HG03280 (cell line): Measurements from ENCODE around the gene ARID4B.
A peak's percentile ranks its signal among the peaks of the same experiment; 100 is the strongest.
"Not testable (repeated sequence)": the region's sequence is repeated elsewhere in the genome, so short reads cannot be mapped to it uniquely, and the experiment has no call there.

Source experiments
- ATAC-seq: cut with Tn5 transposase; IDR thresholded peaks from one replicate; pipeline ENCODE4 v1.9.1; 2021; ENCODE audit warnings: mild to moderate bottlenecking, moderate library complexity; ENCODE audit not compliant: unreplicated experiment

ARID4B gene

DNA sequence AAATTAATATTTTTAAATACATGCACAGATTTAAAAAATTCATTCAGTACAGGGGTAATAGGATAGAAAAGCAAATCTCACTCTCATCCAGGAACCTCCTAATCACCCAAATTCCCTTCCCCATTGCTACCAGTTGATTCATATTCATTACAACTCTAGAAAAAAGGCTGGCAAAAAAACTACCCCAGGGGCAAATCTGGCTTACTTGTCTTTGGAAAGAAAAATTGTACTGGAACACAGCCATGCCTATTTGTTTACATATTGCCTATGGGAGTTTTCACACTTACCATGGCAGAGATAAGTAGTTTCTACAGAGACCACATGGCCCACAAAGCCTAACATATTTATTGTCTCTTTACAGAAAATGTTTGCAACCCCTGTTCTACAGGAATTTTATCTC lies 158.0 kb downstream of the ARID4B start:
- no peak for ATAC-seq

DNA sequence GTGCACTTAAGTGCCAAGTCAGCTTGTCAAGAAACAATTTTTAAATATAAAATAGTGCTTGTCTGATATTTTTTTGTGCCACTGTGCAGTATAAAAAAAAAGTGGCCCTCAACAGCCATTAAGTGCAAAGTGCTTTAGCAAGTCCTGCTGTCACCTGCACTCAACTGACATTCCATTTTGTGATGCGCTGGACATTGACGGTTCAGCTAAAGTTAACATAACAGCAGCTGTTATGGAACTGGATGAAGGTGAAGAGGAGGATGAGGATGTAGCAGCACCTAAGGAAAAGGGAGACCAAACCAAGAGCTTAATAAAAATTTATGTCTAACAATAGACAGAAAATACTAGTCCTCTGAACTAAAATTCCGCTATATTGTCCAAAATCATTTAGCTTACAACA lies 159.6 kb downstream of the ARID4B start:
- ATAC-seq, result no peak

DNA sequence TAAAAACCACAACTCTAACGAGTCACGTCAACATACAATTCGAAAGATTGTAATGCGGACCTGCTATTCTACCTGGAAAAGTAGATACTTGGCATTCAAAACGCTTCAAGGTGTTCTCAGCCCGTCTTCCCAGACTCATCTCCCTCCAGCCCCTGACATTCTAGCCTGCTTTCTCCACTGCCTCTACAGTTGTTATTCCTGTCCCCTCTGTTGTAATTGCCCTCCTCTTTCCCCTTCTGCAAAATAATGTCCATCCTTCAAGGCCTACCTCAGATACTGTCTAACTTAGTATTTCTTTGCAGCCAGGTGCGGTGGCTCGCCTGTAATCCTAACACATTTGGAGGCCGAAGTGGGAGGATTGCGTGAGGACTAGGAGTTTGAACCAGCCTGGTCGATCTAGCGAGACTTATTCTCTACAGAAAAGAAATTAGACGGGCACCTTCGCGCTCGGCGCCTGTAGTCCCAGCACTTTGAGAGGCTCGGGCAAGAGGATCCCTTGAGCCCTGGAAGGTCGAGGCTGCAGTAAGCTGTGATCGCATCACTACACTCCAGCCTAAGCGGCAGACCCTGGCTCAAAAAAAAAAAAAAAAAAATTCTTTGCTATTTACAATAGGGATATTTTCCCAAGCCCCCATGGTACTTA lies 166.2 kb downstream of the ARID4B start:
- ATAC-seq, result no peak

DNA sequence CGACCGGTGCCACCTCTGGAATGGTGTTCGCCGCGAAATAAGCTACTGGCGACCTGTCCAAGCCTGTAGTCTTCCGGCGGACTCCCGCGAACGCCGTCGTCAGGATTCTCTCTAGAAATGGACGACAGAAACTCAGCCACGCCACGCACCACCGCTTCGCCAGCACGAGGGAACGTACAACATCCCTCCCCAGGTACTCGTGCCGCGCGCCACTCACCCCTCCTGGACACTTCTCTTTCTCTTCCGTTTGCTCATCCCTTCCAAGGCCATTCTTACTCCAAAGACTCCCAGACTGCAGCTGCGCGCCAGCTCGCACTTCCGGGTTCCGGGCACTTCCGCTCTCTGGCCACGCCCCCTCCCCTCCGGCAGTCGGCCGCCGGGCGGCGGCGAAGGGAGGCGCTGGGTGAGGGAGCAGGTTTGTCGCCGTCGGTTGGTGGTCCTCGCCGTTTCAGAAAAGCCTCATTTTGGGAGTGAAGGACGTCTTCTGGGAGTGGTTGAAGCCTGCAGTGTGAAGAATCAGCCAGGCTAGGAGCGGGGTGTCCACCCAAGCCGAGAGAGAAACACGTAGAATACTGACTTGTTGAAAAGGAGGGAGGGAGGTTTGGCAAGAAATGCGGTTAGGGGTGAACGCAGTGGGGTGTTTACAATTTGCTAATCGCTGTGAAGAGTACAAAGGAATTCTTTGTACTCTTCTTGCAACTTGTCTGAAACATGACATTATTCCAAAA lies 166.9 kb downstream of the ARID4B start, which contains the start of gene RBM34:
RBM34 (minus strand) TSS at position 294 of the 728 bp plus-strand sequence; CDS start at position 270, 24 bp downstream.
- peak; percentile 91 for ATAC-seq

DNA sequence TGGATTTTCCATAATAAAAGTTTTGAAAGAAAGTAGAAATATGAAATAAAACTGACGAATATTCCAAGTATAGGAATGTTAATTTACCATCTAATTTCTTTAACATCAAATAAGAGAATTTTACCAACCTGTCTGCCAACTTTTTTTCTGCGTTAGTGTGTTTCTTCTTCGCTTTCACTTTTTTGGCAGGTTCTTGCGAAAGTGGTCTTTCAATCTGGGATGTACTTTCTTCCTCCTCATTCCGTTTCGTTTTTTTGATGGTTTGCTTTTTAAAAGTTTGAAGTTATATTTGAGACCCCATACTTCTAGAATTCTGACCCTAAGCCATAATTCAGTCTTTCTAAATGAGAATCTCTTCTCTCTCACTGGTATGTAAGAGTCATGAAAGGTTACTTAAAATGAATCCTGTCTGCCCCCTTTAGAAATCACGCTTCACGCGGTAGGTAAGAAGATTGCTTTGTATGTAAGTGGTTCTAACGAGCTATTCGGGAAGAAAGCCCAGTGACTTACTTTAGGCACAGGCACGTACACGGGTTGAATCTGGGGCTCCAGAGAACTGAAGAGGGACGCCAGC lies 167.5 kb downstream of the ARID4B start:
- peak; percentile 39 for ATAC-seq

DNA sequence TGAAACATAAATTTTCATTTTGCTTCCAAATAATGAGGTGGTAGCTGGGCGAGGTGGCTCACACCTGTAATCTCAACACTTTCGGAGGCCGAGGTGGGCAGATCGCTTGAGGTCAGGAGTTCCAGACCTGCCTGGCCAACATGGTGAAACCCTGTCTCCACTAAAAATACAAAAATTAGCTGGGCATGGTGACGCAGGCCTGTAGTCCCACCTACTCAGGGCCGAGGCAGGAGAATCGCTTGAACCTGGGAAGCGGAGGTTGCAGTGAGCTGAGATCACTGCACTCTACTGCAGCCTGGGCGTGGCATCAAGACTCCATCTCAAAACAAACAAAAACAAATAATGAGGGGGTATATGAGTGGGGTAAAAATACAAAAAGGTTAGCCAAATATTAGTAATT lies 168.0 kb downstream of the ARID4B start:
- not testable (repeated sequence) for ATAC-seq

DNA sequence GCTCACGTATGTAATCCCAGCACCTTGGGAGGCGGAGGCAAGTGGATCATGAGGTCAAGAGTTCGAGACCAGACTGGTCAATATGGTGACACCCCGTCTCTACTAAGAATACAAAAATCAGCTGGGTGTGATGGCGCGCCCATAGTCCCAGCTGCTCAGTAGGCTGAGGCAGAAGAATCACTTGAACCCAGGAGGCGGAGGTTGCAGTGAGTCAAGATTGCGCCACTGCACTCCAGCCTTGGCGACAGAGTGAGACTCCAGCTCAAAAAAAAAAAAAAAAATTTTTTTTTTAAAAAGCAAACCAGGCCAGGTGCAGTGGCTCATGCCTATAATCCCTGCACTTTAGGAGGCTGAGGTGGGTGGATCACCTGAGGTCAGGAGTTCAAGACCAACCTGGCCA lies 168.7 kb downstream of the ARID4B start:
- ATAC-seq, result not testable (repeated sequence)

DNA sequence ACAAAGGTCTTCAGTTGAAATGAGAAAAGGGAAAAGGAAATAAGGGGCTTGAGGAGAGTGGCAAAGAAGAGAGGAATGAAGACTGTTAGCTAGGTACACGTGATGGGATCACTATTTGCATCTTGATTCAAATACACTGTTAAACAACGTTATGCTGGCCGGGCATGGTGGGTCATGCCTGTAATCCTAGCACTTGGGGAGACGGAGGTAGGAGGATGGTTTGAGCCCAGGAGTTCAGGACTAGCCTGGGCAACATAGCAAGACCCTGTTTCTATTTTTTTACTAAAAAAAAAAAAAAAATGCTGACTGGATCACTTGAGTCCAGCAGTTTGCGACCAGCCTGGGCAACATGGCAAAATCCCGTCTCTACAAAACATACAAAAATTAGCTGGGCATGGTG lies 169.3 kb downstream of the ARID4B start:
- no peak for ATAC-seq

DNA sequence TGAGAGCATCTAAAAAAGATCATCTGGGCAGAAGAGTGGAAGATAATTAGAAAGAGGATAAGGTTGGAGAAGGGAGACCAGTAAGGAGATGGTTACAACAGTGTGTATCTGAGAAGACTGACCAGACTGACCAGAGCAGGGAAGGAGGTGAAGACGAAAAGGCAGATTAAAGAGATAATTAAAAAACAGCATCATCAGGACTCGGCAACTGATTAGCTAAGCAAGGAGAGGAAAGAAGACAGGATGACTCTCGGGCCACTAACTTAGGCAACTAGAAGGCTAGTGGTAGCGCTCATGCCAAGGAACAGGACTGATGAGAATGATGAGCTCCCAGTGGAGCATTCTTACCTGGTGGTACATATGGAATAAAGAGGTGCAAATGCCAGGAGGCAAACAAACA lies 170.8 kb downstream of the ARID4B start:
- no peak for ATAC-seq

DNA sequence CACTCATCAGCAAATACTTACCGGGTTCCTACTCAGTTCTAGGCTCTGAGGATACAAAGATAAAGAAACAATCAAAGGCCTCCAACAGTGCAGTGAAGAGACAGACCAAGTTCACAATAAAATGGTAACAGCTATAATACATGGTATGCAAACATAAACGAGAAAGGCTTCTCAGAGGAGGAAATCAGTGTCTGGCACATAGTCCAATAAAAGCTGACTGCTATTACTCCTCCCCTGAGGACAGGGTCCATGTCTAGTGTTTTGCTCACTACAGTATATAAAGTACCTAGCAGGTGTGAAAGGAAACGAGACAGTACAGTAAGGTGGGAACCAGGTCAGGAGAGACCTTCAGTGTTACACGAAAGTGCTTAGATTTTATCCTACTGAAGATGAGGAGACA lies 171.2 kb downstream of the ARID4B start:
- ATAC-seq, result no peak

DNA sequence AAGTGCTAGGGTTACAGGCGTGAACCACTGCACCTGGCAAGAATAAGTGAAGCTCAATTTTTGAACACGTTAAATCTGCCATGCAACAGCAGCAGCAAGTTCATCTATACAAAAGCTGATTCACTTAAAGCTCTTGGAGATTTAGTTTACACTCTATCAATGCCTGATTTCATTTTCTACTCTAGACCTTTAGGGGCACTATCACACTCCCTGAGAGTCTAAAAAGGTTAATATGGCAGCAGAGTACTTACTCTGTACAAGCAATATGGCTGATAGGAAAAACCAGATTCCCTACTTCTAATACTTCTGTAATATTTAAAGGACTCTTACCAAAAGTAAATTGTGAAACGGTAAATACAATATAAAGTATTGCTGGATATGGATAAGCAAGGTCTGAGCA lies 171.7 kb downstream of the ARID4B start:
- ATAC-seq, result no peak

DNA sequence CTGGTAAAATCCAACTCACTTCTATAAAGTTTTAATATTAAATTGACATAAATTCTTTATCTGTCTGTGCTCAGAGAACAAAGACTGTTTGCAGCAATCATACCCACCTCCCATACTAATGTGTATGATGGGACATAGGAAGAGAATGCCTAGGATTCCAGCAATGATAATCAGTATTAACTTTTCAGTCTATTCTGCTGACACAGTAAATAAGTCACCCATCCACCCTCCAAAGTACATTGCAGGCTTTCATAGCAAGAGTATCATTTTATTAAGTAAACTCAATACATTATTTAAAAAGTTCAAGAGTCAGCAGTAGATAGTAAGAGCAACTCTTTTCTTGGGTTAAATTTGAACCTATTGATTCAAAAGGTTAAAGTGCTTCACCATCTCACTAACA lies 175.7 kb downstream of the ARID4B start:
- ATAC-seq, result no peak

DNA sequence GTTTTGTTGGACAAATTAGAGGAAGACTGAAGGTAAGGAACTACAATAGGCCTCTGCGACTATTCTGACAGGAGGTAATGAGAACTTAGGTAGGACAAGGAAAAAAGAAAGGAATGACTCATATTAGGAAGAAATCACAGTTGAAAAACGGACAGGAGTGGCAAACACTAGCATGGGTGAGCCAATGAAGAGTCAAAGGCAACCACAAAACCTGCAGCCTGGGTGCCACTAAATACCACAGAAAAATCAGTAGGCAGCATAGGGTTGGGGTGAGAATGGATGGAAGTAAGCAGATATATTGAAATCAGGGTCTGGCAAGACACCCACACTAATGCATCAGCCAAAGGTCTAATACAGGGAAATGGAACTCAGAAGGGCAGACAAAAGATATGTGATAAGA lies 176.9 kb downstream of the ARID4B start:
- no peak for ATAC-seq

DNA sequence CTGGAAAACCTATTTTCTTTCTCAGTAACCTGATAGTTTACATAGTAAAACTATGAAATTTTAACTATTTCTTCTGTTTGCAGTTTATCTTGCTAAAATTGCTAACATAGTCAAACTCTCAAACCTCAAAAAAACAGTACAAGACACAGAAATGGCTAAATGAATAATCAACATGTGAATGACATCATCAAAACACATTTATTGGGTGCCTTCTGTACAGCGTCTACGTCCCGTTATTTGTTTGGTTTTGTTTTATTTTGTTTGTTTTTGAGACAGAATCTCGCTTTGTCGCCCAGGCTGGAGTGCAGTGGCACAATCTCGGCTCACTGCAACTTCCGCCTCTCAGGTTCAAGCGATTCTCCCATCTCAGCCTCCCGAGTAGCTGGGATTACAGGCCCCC lies 178.2 kb downstream of the ARID4B start:
- no peak for ATAC-seq

DNA sequence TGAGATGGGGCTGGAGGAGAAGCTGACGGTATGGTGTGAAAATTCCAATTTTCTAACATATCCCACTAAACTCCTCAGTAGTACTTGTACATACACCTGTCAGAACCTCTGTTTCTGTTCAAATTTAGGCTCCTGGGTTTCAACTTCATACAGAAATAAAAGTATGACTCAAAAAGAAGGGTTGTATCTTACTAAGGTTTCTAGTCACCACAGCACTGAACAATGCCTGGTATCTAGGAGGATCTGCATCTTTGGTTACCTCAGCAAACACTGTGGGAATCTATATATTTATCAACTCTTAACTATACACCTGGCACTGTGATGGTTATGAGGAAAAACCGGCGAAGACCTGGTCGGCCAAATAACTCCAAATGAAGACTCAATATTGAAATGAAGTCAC lies 180.7 kb downstream of the ARID4B start:
- no peak for ATAC-seq

DNA sequence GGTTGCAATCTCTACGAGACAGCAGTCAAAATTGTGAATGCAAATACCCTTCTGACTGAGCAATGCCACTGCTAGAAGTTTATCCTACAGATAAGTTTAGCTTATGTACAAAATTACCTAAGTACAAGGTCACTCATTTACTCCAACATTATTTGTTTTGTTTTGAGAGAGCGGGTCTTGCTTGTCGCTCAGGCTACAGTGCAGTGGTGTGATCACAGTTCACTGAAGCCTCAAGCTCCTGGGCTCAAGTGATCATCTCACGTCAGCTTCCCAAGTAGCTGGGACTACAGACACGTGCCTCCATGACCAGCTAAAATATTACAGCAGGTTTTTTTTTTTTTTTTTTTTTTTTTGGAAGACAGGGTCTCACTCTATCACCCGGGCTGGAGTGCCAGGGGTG lies 182.3 kb downstream of the ARID4B start:
- ATAC-seq, result no peak

DNA sequence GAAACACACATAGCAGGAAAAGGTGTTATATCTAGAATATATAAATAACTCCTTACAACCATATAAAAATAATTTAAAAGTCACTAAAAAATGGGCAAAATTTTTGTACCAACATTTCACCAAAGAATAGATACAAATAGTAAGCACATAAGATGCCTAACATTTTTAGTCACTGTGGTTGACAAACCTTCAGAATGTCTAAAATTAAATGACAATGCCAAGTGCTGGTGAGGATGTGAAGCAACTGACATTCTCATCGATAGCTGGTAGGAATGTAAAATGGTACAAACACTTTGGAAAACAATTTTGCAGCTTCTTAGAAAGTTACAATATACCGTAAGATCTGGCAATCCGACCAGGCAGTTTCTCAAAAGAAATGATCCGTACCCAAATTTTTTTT lies 185.0 kb downstream of the ARID4B start:
- no peak for ATAC-seq

DNA sequence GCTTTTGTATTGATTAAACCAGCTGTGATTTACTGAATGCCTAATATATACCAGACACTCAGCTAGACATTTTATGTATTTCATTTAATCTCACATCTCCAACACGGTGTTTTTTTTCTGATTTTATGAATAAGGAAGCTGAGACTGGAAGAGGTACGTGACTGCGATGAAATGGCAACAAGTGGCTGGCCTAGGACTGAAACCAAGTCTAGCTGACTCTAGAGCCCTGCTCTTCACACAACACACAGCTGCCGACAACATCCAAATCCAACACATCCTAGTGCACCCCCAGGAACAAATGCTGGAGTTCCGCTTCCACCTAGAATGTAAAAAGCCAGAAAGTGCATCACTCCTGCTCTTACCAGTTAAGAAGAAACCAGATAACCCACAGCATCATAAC lies 188.7 kb downstream of the ARID4B start:
- no peak for ATAC-seq

DNA sequence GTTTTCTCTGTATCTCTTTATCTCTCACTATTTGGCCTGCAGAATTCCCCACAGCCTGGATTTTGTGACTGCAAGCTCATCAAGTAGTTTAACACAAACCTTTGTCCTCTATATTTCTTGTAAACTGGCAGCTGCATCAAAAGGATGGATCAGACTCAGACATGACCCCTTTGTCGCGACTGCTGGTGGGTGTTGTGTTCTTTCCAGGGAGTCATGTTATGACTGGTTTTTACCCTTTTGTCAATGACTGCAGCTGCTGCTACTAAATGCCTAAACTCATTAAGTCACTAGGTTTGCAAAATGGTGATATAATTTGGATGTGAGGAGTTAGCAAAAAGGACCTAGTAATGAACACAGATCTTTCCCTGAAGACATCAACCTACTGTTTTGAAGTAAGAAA lies 189.2 kb downstream of the ARID4B start:
- ATAC-seq, result no peak

DNA sequence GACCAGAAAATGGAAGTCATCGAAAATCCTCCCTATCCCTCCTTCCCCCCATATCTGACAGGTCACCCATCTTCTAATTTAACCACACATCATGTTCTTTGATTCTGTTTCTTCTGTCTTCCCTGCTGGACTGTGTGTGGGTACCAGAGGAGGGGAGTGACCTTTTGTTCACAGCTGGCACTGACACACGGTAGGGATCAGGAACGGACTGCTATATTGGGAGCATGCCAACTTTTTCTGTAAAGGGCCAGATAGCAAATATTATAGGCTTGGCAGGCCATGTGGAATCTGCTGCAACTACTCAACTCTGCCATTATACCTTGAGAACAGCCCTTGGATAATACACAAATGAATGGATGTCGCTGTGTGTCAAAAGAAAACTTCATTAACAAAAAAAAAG lies 191.9 kb downstream of the ARID4B start:
- ATAC-seq, result no peak

DNA sequence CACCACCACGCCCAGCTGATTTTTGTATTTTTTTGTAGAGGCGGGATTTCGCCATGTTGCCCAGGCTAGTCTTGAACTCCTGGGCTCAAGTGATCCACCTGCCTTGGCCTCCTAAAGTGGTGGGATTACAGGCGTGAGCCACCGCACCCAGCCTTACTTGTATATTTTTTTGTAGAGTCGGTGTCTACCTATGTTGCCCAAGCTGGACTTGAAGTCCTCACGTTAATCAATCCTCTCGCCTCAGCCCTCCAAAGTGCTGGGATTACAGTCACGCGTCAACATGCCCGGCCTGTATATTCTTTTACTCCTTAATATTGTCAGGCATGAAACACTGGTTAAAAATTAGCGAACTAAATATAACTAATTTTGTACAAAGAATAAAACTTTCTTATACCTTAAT lies 193.8 kb downstream of the ARID4B start:
- ATAC-seq, result no peak

DNA sequence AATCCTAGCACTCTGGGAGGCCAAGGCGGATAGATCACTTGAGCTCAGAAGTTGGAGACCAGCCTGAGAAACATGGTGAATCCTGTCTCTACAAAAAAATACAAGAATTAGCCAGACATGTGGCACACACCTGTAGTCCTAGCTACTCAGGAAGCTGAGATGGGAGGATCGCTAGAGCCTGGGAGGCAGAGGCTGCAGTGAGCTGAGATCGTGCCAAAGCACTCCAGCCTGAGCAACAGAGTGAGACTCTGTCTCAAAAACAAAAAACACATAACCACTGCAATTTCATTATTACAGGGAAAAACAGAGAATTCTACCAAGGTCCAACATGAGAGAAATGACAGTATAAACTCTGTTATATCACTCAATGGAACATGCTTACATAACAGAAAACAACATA lies 194.9 kb downstream of the ARID4B start:
- ATAC-seq, result no peak
